ENCODE results near the gene HHEX.
A peak's percentile ranks its signal among the peaks of the same experiment; 100 is the strongest.

Gene HHEX

GRCh38 chr10:92688573-92688926 is 1.2 kb upstream of the HHEX start:
- no peak for TF ChIP-seq CTCF (IDR thresholded peaks at IDR 0.05; ENCODE audit: low read length, missing control alignments)
- DNase-seq (ENCODE audit: low read depth) = no peak
- H3K4me3 ChIP-seq (replicated peaks; ENCODE audit: low read depth, low read length) = peak overlapping the region; percentile 61

- peak; percentile 44 for DNase-seq (ENCODE audit: low read depth)
- TF ChIP-seq CTCF (IDR thresholded peaks at IDR 0.05; ENCODE audit: low read length, missing control alignments) = peak; percentile 20
- H3K4me3 ChIP-seq (replicated peaks; ENCODE audit: low read depth, low read length) = peak overlapping the region; percentile 61
Observed at GRCh38 chr10:92688927-92689662, 660 bp upstream of the HHEX start.

- H3K4me3 ChIP-seq (replicated peaks; ENCODE audit: low read depth, low read length) = peak overlapping the region; percentile 75
- peak; percentile 72 for DNase-seq (ENCODE audit: low read depth)
- no peak for TF ChIP-seq CTCF (IDR thresholded peaks at IDR 0.05; ENCODE audit: low read length, missing control alignments)
Observed at GRCh38 chr10:92690211-92690914, 608 bp downstream of the HHEX start.

- peak; percentile 68 for DNase-seq (ENCODE audit: low read depth)
- no peak for TF ChIP-seq CTCF (IDR thresholded peaks at IDR 0.05; ENCODE audit: low read length, missing control alignments)
- peak overlapping the region; percentile 75 for H3K4me3 ChIP-seq (replicated peaks; ENCODE audit: low read depth, low read length)
Observed at GRCh38 chr10:92690915-92691590, 1.3 kb downstream of the HHEX start.

GRCh38 chr10:92691591-92692079 is 1.9 kb downstream of the HHEX start:
- DNase-seq (ENCODE audit: low read depth) = no peak
- peak overlapping the region; percentile 75 for H3K4me3 ChIP-seq (replicated peaks; ENCODE audit: low read depth, low read length)
- no peak for TF ChIP-seq CTCF (IDR thresholded peaks at IDR 0.05; ENCODE audit: low read length, missing control alignments)

- no peak for TF ChIP-seq CTCF (IDR thresholded peaks at IDR 0.05; ENCODE audit: low read length, missing control alignments)
- H3K4me3 ChIP-seq (replicated peaks; ENCODE audit: low read depth, low read length) = peak overlapping the region; percentile 75
- DNase-seq (ENCODE audit: low read depth) = no peak
Observed at GRCh38 chr10:92692080-92692671, 2.4 kb downstream of the HHEX start.

Measured in fibroblast of pulmonary artery (primary cell).